Measurements from ENCODE around the gene PCDHGA12.
"Not testable (repeated sequence)": the region's sequence is repeated elsewhere in the genome, so short reads cannot be mapped to it uniquely, and the experiment has no call there.

PCDHGA12 gene

DNA sequence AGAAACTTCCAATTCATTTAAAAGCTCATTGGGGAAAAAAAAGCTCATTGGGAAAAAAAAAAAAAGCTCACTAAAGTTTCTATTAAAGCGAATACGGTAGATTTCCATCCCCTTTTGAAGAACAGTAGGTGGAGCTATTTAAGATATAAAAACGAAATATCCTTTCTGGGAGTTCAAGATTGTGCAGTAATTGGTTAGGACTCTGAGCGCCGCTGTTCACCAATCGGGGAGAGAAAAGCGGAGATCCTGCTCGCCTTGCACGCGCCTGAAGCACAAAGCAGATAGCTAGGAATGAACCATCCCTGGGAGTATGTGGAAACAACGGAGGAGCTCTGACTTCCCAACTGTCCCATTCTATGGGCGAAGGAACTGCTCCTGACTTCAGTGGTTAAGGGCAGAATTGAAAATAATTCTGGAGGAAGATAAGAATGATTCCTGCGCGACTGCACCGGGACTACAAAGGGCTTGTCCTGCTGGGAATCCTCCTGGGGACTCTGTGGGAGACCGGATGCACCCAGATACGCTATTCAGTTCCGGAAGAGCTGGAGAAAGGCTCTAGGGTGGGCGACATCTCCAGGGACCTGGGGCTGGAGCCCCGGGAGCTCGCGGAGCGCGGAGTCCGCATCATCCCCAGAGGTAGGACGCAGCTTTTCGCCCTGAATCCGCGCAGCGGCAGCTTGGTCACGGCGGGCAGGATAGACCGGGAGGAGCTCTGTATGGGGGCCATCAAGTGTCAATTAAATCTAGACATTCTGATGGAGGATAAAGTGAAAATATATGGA, at the start of gene PCDHGA12:
Gene PCDHGA12 (plus strand): TSS at position 176 of the 782 bp plus-strand sequence. CDS start 253 bp downstream, at position 429.
- DNase-seq = no peak

DNA sequence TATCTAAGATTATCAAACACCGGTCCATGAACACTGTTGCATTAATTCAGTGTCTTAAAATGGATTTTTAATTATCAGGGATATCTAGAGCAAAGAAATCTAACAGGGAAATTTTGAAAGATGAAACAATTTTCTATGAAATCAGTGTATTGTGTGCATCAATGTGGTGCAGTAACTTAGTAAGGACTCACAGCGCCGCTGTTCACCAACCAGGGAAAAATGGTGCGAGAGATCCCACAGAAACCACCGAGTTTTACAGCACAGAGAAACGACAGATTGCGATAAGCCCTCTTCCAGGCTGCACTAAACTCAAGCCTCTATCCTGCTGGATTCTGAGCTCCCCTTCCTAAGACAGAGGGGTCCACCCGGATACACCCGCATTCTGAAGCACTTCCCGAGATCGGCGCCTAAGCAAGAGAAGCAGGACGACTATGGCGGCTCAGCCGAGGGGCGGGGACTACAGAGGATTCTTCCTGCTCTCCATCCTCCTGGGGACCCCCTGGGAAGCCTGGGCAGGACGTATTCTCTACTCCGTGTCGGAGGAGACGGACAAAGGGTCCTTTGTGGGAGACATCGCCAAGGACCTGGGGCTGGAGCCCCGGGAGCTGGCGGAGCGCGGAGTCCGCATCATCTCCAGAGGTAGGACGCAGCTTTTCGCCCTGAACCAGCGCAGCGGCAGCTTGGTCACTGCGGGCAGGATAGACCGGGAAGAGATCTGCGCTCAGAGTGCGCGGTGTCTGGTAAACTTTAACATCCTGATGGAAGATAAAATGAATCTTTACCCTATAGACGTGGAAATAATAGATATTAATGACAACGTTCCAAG, 47.6 kb upstream of the PCDHGA12 start, which contains the start of gene PCDHGA7:
Gene PCDHGA7 (plus strand): TSS at position 274 of the 826 bp plus-strand sequence. CDS start 158 bp downstream, at position 432.
- DNase-seq = no peak

DNA sequence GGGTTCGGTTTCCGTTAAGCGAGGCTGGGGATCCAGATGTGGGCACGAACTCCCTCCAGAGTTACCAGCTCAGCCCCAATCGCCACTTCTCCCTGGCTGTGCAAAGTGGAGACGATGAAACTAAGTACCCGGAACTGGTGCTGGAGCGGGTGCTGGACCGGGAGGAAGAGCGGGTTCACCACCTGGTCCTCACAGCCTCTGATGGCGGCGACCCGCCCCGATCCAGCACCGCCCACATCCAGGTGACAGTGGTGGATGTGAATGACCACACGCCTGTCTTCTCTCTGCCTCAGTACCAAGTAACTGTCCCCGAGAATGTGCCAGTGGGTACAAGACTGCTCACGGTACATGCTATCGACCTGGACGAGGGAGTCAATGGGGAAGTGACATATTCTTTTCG, 47.0 kb upstream of the PCDHGA12 start:
- no peak for DNase-seq

DNA sequence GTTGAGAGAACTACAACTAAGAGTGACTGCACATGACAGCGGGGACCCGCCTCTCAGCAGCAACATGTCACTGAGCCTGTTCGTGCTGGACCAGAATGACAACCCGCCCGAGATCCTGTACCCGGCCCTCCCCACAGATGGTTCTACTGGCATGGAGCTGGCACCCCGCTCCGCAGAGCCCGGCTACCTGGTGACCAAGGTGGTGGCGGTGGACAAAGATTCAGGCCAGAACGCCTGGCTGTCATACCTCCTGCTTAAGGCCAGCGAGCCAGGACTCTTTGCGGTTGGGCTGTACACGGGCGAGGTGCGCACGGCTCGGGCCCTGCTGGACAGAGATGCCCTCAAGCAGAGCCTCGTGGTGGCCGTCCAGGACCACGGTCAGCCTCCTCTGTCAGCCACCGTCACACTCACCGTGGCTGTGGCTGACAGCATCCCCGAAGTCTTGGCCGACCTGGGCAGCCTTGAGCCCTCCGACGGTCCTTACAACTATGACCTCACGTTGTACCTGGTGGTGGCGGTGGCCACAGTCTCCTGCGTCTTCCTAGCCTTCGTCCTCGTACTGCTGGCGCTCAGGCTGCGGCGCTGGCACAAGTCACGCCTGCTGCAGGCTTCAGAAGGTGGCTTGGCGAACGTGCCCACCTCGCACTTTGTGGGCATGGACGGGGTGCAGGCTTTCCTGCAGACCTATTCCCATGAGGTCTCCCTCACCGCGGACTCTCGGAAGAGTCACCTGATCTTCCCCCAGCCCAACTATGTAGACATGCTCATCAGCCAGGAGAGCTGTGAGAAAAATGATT, 45.6 kb upstream of the PCDHGA12 start:
- DNase-seq = no peak

GRCh38 chr5:141387557-141388311, 42.6 kb upstream of the PCDHGA12 start, which contains the start of gene PCDHGB4:
Gene PCDHGB4, plus strand, starts transcription at chr5:141387698. Its CDS starts 187 bp downstream, at chr5:141387885.
- DNase-seq = not testable (repeated sequence)

GRCh38 chr5:141388661-141389060, 41.6 kb upstream of the PCDHGA12 start:
- DNase-seq = no peak

DNA sequence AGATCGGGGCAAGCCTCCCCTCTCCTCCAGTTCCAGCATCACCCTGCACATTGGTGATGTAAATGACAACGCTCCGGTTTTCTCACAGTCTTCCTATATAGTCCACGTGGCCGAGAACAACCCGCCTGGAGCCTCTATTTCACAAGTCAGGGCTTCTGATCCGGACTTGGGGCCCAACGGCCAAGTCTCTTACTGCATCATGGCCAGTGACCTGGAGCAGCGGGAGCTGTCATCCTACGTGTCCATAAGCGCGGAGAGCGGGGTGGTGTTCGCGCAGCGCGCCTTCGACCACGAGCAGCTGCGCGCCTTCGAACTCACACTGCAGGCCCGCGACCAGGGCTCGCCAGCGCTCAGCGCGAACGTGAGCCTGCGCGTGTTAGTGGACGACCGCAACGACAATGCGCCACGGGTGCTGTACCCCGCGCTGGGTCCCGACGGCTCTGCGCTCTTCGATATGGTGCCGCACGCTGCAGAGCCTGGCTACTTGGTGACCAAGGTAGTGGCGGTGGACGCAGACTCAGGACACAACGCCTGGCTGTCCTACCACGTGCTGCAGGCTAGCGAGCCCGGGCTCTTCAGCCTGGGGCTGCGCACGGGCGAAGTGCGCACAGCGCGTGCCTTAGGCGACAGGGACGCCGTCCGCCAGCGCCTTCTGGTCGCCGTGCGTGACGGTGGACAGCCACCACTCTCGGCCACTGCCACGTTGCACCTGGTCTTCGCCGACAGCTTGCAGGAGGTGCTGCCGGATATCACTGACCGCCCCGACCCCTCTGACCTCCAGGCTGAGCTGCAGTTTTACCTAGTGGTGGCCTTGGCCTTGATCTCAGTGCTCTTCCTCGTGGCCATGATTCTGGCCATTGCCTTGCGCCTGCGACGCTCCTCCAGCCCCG, 40.9 kb upstream of the PCDHGA12 start:
- no peak for DNase-seq

DNA sequence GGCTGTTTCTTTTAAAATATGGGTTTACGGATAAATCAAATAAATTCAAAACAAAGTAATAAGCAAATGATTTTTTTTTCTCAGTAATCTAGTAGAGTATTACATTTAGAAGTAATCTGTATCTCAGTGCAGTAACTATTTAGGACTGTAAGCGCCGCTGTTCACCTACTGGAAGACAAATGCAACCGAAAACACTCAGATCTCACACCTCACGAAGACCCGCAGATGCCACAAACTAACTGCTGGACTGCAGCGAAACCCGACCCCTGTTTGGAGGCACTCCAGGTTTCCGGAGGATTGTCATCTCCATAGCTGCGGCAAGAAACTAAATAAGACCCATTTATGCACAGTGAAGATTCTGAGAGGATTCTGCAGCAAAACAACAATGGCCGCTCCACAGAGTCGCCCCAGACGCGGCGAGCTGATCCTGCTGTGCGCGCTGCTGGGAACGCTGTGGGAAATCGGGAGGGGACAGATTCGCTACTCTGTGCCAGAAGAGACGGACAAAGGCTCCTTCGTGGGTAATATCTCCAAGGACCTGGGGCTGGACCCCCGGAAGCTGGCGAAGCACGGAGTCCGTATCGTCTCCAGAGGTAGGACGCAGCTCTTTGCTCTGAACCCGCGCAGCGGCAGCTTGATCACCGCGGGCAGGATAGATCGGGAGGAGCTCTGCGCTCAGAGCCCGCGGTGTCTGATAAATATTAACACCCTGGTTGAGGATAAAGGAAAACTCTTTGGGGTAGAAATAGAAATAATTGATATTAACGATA, 37.7 kb upstream of the PCDHGA12 start, which contains the start of gene PCDHGA8:
Gene PCDHGA8 (plus strand): TSS at position 205 of the 770 bp plus-strand sequence. CDS start 181 bp downstream, at position 386.
- no peak for DNase-seq

DNA sequence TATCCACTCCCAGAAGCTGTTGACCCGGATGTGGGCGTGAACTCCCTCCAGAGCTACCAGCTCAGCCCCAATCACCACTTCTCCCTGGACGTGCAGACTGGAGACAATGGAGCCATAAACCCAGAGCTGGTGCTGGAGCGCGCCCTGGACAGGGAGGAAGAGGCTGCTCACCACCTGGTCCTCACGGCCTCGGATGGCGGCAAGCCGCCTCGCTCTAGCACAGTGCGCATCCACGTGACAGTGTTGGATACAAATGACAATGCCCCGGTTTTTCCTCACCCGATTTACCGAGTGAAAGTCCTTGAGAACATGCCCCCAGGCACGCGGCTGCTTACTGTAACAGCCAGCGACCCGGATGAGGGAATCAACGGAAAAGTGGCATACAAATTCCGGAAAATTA, 37.0 kb upstream of the PCDHGA12 start:
- DNase-seq = no peak

DNA sequence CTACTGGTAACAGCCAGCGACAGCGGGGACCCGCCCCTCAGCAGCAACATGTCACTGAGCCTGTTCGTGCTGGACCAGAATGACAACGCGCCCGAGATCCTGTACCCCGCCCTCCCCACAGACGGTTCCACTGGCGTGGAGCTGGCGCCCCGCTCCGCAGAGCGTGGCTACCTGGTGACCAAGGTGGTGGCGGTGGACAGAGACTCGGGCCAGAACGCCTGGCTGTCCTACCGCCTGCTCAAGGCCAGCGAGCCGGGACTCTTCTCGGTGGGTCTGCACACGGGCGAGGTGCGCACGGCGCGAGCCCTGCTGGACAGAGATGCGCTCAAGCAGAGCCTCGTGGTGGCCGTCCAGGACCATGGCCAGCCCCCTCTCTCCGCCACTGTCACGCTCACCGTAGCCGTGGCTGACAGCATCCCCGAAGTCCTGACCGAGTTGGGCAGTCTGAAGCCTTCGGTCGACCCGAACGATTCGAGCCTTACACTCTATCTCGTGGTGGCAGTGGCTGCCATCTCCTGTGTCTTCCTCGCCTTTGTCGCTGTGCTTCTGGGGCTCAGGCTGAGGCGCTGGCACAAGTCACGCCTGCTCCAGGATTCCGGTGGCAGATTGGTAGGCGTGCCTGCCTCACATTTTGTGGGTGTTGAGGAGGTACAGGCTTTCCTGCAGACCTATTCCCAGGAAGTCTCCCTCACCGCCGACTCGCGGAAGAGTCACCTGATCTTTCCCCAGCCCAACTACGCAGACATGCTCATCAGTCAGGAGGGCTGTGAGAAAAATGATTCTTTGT, 35.7 kb upstream of the PCDHGA12 start:
- not testable (repeated sequence) for DNase-seq

- DNase-seq = not testable (repeated sequence)
Observed at GRCh38 chr5:141397756-141398551, 32.4 kb upstream of the PCDHGA12 start, which contains the start of gene PCDHGB5. Gene PCDHGB5, plus strand, starts transcription at chr5:141397947. Its CDS starts 181 bp downstream, at chr5:141398128.

DNA sequence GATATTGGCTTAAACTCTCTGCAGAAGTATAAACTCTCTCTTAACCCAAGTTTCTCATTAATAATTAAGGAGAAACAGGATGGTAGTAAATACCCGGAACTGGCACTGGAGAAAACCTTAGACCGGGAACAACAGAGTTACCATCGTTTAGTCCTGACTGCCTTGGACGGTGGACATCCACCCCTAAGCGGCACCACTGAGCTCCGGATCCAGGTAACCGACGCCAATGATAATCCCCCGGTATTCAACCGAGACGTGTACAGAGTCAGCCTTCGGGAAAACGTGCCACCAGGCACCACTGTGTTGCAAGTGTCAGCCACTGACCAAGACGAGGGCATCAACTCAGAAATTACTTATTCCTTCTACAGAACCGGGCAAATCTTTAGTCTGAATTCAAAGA, 31.7 kb upstream of the PCDHGA12 start:
- DNase-seq = no peak

- no peak for DNase-seq
Observed at GRCh38 chr5:141399555-141400258, 30.6 kb upstream of the PCDHGA12 start.

DNA sequence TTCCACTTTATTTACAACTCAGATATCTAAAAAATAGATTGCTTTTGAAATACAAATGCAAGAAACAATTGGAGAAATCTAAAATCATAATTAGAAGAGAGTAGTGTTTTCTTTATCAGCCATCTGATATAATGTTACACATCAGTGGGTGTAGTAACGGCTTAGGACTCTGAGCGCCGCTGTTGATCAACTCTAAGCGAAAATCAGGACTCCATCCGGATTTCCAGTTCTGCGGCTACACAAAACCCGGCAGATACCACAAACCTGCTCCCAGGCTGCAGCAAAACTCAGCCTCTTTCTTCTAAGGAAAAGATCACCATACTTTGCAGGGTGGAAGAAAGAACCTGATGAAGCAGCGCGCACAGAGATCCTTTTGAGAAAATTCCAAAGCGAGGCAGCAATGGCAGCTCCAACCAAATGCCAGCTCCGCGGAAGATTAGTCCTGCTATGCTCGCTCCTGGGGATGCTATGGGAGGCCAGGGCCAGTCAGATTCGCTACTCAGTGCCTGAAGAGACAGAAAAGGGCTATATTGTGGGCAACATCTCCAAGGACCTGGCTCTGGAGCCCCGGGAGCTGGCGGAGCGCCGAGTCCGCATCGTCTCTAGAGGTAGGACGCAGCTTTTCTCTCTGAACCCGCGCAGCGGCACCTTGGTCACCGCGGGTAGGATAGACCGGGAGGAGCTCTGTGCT, 27.6 kb upstream of the PCDHGA12 start, which contains the start of gene PCDHGA9:
Gene PCDHGA9 (plus strand): TSS at position 226 of the 691 bp plus-strand sequence. CDS start 175 bp downstream, at position 401.
- no peak for DNase-seq

- no peak for DNase-seq
Observed at GRCh38 chr5:141403387-141403786, 26.9 kb upstream of the PCDHGA12 start.

DNA sequence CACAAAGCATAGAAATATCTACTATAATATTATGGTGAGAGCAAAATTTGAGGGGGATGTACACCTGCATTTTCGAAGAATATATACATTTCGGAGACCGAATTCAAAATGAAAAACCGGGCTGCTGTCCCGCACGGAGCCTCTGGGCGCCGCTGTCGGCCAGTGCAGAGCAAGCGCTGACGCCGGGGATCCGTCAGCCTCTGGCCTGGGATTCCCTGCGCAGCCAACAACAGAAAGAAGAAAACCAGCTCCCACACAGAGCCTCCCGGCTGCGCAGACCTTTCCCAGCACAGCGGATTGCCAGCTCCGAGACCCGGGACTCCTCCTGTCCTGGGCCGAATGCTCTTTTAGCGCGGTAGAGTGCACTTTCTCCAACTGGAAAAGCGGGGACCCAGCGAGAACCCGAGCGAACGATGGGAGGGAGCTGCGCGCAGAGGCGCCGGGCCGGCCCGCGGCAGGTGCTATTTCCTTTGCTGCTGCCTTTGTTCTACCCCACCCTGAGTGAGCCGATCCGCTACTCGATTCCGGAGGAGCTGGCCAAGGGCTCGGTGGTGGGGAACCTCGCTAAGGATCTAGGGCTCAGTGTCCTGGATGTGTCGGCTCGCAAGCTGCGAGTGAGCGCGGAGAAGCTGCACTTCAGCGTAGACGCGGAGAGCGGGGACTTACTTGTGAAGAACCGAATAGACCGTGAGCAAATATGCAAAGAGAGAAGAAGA, 22.4 kb upstream of the PCDHGA12 start, which contains the start of gene PCDHGB6:
Gene PCDHGB6 (plus strand): TSS at position 232 of the 716 bp plus-strand sequence. CDS start 182 bp downstream, at position 414.
- DNase-seq = not testable (repeated sequence)
